Stomach smooth muscle (tissue), 2 donors: Measurements from ENCODE around the gene TMEM40.
"Not testable (repeated sequence)": the region's sequence is repeated elsewhere in the genome, so short reads cannot be mapped to it uniquely, and the experiment has no call there.

Experiments
- H3K27ac ChIP-seq: one replicate; pipeline ENCODE4 v1.7.0; 2013; ENCODE audit warnings: mild to moderate bottlenecking, low read length, inconsistent platforms
- H3K27me3 ChIP-seq, 2 donors: one replicate each; pipeline ENCODE4 v1.7.0; 2013; ENCODE audit warnings: low read length in 2 of 2; ENCODE audit not compliant: insufficient read depth in 2 of 2, control insufficient read depth in 1 of 2
- H3K36me3 ChIP-seq, 2 donors: one replicate each; pipeline ENCODE4 v1.7.0; 2013; ENCODE audit warnings: low read length in 2 of 2; ENCODE audit not compliant: control insufficient read depth in 2 of 2, insufficient read depth in 2 of 2
- H3K4me1 ChIP-seq: one replicate; pipeline ENCODE4 v1.7.0; 2013; ENCODE audit warnings: low read length; ENCODE audit not compliant: control insufficient read depth, insufficient read depth
- H3K4me3 ChIP-seq, 2 donors: one replicate each; pipeline ENCODE4 v1.7.0; 2013; ENCODE audit warnings: low read length in 2 of 2
- H3K9ac ChIP-seq, 2 donors: one replicate each; pipeline ENCODE4 v1.7.0; 2013; ENCODE audit warnings: low read length in 2 of 2, mild to moderate bottlenecking in 1 of 2
- H3K9me3 ChIP-seq, 2 donors: one replicate each; pipeline ENCODE4 v1.7.0; 2013; ENCODE audit warnings: low read length in 2 of 2; ENCODE audit not compliant: control insufficient read depth in 2 of 2
- donor health status: healthy.
- donor health status: Pancreatic carcinoma.

TMEM40 gene

GRCh38 chr3:12733566-12733965, 25.5 kb downstream of the TMEM40 start:
- Histone ChIP-seq H3K4me1 (peaks cover 5% of the 10 kb centered on the region), H3K9me3 (no peaks in the 10 kb centered on the region), H3K4me3 (no peak overlapping the region), H3K9ac (no peak overlapping the region), H3K27ac (no peak overlapping the region), H3K36me3 (no peaks in the 10 kb centered on the region), H3K27me3 (no peaks in the 10 kb centered on the region)

DNA sequence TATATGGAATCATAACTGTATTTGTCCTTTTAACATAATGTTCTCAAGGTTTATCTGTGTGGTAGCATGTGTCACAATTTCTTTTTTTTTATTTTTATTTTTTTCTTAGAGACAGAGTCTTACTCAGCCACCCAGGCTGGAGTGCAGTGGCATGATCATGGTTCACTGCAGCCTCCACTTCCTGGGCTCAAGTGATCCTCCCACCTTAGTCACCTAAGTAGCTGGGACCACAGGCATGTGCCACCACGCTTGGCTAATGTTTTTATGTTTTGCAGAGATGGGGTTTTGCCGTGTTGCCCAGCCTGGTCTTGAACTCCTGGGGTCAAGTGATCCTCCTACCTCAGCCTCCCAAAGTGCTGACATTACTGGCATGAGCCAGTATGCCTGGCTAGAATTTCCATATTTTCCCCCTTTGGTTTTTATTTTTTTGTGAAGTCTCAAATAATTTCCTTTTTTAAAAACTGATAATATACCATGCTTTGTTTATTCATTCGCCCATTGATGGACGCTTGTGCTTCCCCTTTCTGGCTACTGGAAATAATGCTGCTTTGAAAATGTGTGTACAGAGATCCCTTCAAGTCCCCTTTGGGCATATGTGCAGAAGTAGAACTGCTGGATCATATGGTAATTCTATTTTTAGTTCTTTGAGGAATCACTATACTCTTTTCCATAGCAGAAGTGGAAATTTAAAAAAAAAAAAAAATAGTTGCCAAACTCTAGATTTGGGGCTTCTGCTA, 28.4 kb downstream of the TMEM40 start:
- Histone ChIP-seq H3K9me3 (no peaks in the 10 kb centered on the region), H3K4me1 (peaks cover 9% of the 10 kb centered on the region), H3K4me3 (no peak overlapping the region), H3K36me3 (no peaks in the 10 kb centered on the region), H3K9ac (no peak overlapping the region), H3K27ac (no peak overlapping the region), H3K27me3 (no peaks in the 10 kb centered on the region)

DNA sequence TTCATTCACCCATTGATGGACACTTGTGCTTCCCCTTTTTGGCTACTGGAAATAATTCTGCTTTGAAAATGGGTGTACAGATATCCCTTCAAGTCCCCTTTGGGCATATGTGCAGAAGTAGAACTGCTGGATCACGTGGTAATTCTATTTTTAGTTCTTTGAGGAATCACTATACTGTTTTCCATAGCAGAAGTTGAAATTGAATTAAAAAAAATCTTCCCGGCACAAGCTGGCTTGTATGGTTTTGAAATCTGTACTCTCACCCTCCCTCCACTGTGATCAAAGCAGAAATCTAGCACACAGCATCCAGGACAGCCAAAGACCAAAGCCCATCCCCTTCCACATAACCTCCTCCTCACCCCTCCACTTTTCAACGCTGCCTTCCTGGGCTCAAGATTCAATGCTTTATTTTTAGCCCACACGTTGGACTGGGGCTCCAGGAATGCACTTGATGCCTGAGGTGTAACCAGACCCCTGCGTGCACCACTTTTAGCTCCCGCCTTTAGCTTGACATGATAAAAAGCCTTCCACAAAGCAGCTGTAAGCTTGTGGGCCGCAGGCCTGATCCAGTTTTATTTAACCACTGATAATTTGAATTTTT, 29.9 kb downstream of the TMEM40 start:
- Histone ChIP-seq H3K9ac (peak overlapping the region; percentile 20 to 42), H3K27ac (peak overlapping the region; percentile 46), H3K4me3 (peak overlapping the region in 1 of 2 donors; percentile 31)

GRCh38 chr3:12727937-12728336, 31.1 kb downstream of the TMEM40 start:
- no peak overlapping the region for H3K4me3 ChIP-seq
- no peaks in the 10 kb centered on the region for H3K9me3 ChIP-seq
- peaks cover 9% of the 10 kb centered on the region for H3K4me1 ChIP-seq
- no peaks in the 10 kb centered on the region for H3K27me3 ChIP-seq
- H3K9ac ChIP-seq = no peak overlapping the region
- H3K27ac ChIP-seq = no peak overlapping the region
- H3K36me3 ChIP-seq = no peaks in the 10 kb centered on the region

More for the DNA sequence above, 29.9 kb downstream of the TMEM40 start:
- Histone ChIP-seq H3K4me1 (peaks cover 9% of the 10 kb centered on the region), H3K27me3 (no peaks in the 10 kb centered on the region), H3K36me3 (no peaks in the 10 kb centered on the region), H3K9me3 (no peaks in the 10 kb centered on the region)

- Histone ChIP-seq H3K27me3 (no peaks in the 10 kb centered on the region), H3K4me1 (peaks cover 9% of the 10 kb centered on the region), H3K36me3 (no peaks in the 10 kb centered on the region), H3K9ac (no peak overlapping the region), H3K27ac (no peak overlapping the region), H3K9me3 (no peaks in the 10 kb centered on the region), H3K4me3 (no peak overlapping the region)
These were observed 31.6 kb downstream of the TMEM40 start for GRCh38 chr3:12727481-12727880.

GRCh38 chr3:12725436-12725835, 33.6 kb downstream of the TMEM40 start:
- H3K9me3 ChIP-seq = no peaks in the 10 kb centered on the region
- H3K27me3 ChIP-seq = no peaks in the 10 kb centered on the region
- H3K9ac ChIP-seq = no peak overlapping the region
- no peaks in the 10 kb centered on the region for H3K36me3 ChIP-seq
- H3K27ac ChIP-seq = no peak overlapping the region
- peaks cover 9% of the 10 kb centered on the region for H3K4me1 ChIP-seq
- no peak overlapping the region for H3K4me3 ChIP-seq

GRCh38 chr3:12724794-12725193, 34.3 kb downstream of the TMEM40 start:
- no peaks in the 10 kb centered on the region for H3K9me3 ChIP-seq
- H3K4me1 ChIP-seq = peaks cover 9% of the 10 kb centered on the region
- H3K27me3 ChIP-seq = no peaks in the 10 kb centered on the region
- no peak overlapping the region for H3K27ac ChIP-seq
- H3K9ac ChIP-seq = no peak overlapping the region
- H3K4me3 ChIP-seq = no peak overlapping the region
- no peaks in the 10 kb centered on the region for H3K36me3 ChIP-seq

DNA sequence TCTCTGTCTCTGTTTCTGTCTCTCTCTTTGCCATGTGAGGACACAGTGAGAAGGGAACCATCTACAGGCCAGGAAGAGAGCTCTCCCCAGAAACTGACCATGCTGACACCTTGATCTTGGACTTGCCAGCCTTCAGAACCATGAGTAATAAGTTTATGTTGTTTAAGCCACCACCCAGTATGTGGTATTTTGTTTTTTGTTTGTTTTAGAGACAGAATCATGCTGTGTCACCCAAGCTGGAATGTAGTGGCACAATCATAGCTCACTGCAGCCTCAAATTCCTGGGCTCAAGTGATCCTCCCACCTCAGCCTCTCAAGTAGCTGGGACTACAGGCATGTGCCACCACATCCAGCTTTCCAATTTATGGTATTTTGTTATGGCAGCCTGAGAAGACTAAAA, 35.7 kb downstream of the TMEM40 start:
- not testable (repeated sequence) for H3K9me3 ChIP-seq, H3K27ac ChIP-seq, H3K9ac ChIP-seq, H3K4me3 ChIP-seq, H3K36me3 ChIP-seq, H3K27me3 ChIP-seq, H3K4me1 ChIP-seq

GRCh38 chr3:12722226-12722625, 36.8 kb downstream of the TMEM40 start:
- H3K27me3 ChIP-seq = no peaks in the 10 kb centered on the region
- H3K9ac ChIP-seq = no peak overlapping the region
- no peak overlapping the region for H3K4me3 ChIP-seq
- H3K27ac ChIP-seq = no peak overlapping the region
- H3K9me3 ChIP-seq = no peaks in the 10 kb centered on the region
- no peaks in the 10 kb centered on the region for H3K4me1 ChIP-seq
- no peaks in the 10 kb centered on the region for H3K36me3 ChIP-seq

- Histone ChIP-seq H3K27ac (no peak overlapping the region), H3K4me1 (no peaks in the 10 kb centered on the region), H3K9ac (peak overlapping the region in 1 of 2 donors; percentile 30), H3K27me3 (no peaks in the 10 kb centered on the region), H3K4me3 (peak overlapping the region; percentile 64 to 72), H3K36me3 (no peaks in the 10 kb centered on the region), H3K9me3 (no peaks in the 10 kb centered on the region)
These were observed 38.8 kb downstream of the TMEM40 start for GRCh38 chr3:12719984-12720898.
